NCI-H187 treated with DMSO at 0.1 percent for 48 hours (cell line): Measurements from ENCODE around the gene PERP.
"Not testable (repeated sequence)": the region's sequence is repeated elsewhere in the genome, so short reads cannot be mapped to it uniquely, and the experiment has no call there.

Experiments used
- DNase-seq: peaks from one replicate; lab custom pipeline; 2025; lab: John Stamatoyannopoulos, UW

Gene PERP

GRCh38 chr6:138105446-138105845 lies 1.8 kb downstream of the PERP start:
- DNase-seq, result no peak

DNA sequence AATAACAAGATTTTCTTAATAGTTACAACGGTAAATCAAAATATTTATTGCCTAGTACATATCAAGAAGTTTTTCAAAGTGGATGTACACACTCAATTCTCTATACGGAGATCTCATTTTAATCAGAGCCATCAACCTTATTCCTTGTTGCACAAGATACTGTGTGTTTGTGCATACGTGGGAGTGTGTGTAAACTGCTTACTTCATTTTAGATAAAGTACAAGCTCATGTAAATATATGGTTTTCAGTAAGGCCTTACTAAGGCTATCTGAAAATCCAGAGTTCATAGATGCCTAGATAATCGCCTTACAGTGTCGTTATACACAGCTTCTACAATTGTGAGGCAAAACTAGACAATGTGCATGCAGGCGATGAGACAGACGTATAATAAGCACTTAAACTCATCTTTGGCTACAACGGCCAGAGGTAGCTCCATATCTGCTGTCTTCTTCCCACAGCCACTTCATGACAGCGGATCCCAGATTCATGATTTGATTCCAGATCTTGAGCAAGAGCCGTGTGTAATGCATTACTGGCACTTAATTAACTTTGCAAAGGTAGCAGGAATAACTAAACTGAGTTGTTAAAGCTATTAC lies 2.5 kb downstream of the PERP start:
- DNase-seq, result no peak

DNA sequence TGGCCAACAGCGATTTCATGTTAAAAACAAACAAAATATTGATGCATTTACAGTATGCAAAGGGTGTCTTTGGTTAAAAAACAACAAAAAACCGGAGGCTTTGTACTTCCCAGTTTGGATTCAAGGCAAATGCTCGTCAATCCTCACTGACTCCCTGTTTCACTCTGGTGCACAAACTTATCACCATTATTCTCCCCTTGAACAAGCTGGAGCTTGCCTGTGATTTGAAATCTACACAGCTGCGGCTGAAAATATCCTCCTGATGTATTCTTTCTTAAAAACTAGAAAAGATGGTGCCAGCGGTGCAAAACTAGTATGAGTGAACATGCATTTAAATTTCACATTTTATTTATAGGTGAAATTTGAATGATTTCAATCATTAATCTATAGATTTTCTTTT lies 3.3 kb downstream of the PERP start:
- no peak for DNase-seq

- no peak for DNase-seq
Observed at GRCh38 chr6:138101946-138102731, 5.1 kb downstream of the PERP start.

- no peak for DNase-seq
Observed at GRCh38 chr6:138099832-138100231, 7.4 kb downstream of the PERP start.

- DNase-seq, result no peak
Observed at GRCh38 chr6:138098306-138098705, 8.9 kb downstream of the PERP start.

GRCh38 chr6:138094260-138094659 lies 13.0 kb downstream of the PERP start:
- no peak for DNase-seq

GRCh38 chr6:138093632-138094031 lies 13.6 kb downstream of the PERP start:
- DNase-seq, result no peak

GRCh38 chr6:138092686-138093085 lies 14.5 kb downstream of the PERP start:
- no peak for DNase-seq

DNA sequence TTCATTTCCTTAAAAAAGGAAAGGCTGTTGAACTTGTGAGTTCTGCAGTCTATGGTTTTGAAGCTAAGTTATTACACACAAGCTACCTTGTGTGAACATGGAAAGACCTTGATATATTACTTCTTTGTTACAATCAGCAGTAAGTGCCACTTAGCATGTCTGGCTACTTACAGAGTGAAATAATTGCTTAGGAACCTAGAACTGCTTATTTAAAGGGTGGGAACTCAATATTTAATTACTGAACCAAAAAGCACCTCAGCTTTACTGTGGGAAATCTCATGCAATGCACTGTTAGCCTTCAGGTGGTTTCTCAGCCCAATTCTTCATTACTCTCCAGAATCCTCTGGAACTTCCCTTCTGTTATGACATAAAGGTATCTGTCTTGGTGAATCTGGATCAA lies 17.9 kb downstream of the PERP start:
- DNase-seq, result peak; percentile 22

GRCh38 chr6:138088326-138088762 lies 18.9 kb downstream of the PERP start:
- no peak for DNase-seq

GRCh38 chr6:138087593-138088325 lies 19.5 kb downstream of the PERP start:
- DNase-seq, result no peak

- DNase-seq, result peak; percentile 83
Observed at GRCh38 chr6:138086573-138087196, 20.5 kb downstream of the PERP start.

DNA sequence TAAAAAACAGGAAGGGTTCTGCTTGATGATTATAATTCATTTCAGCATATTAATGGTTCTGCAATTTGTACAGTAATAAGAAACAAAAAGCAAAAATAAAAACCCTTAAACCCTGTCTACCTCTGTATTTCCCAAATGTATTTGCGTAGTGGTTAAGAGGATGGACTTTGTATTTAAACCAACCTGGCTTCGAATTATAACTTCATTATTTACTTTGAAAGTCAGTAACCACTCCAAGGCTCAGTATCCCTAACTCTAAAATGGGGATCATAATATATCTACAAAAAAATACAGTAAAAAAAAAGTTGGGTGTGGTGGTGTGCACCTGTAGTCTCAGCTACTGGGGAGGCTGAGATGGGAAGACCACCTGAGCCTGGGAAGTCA lies 21.4 kb downstream of the PERP start:
- DNase-seq, result no peak

DNA sequence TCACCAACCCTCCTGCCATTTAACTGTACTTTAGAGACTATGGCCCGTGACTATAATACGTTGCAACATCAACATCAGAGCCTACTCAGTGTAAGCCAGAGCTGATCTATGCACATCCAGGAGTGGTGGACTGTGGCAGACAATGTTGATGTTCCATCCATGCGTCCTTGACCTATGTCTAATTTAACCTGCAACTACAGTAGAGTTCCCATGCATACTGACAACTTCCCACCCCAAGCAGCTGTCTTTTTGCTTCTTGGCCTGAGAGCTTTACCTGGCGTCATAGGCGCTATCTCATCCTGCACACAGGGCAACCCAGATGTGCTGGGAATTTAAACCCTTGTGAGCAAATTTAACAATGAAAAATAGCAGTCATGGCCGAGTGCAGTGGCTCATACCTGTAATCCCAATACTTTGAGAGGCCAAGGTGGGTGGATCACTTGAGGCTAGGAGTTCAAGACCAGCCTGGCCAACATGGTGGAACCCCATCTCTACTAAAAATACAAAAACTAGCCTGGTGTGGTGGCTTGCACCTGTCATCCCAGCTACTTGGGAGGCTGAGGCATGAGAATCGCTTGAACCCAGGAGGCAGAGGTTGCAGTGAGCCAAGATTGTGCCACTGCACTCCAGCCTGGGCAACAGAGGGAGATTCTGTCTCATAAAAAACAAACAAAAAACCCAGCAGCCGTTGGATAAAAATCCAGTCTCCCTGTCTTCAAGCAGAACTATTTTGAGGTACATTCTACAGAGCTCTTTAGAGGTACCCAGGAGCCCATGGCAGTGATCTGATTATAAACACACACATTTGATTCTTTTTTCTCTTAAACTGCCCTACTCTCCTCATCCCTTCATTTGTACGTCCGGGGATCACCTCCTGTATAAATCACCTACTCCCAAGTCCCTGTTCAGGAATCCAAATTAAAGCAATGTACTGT lies 22.0 kb downstream of the PERP start:
- DNase-seq, result no peak

DNA sequence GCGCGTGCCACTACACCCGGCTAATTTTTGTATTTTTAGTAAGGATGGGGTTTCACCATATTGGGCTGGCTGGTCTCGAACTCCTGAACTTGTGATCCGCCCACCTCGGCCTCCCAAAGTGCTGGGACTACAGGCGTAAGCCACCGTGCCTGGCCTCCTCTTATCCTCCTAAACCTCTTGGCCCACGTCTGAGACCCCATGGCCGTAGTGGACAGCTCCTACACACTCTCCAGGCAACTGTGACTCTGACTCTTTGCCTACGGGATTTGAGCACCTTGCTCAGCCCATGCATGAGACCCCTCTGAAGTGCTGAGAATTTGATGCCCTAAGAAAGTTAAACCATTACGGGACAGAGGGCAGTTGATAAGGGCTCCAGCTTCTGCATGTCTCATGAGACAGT lies 25.0 kb downstream of the PERP start:
- no peak for DNase-seq

- not testable (repeated sequence) for DNase-seq
Observed at GRCh38 chr6:138079556-138079955, 27.7 kb downstream of the PERP start.

DNA sequence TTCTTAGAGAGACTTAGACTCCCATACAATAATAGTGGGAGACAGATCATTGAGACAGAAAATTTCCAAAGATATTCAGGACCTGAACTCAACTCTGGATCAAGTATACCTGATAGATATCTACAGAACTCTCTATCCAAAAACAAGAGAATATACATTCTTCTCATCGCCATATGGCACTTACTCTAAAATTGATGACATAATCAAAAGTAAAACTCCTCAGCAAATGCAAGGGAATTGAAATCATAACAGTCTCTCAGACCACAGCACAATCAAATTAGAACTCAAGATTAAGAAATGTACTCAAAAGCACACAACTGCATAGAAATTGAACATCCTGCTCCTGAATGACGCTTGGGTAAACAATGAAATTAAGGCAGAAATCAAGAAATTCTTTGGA lies 28.7 kb downstream of the PERP start:
- no peak for DNase-seq

DNA sequence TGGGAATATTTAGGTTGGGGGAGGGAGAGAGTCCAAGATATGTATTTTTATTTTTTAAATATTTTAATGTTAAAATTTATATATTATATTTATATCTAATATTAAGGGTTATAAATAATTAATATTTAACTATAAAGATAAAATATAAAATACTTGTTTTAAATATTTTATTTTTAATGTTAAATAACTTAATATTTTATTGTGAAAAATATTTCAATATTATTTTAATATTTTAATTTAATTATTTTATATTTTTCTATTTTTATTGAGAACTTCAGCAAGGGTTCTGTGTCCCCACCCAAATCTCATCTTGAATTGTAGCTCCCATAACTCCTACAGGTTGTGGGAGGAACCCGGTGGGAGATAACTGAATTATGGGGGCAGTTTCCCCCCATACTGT lies 34.0 kb downstream of the PERP start:
- no peak for DNase-seq

DNA sequence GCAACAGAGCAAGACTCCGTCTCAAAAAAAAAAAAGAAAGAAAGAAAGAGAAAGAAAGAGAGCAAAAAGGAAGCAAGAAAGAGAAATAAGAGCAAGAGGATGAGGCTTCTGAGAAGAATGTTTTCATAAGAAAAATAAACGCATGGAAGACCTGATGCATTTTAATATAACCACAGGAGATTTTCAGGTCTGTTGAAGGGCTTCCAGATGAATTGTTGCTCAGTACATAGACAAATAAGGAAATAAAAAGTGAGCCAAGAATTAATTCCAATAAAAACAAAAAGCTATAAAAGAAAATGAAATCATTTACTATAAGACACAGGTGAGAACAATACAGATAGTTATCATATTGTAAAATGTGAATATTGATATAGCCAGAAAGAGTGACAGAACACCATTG lies 43.5 kb downstream of the PERP start:
- no peak for DNase-seq

- DNase-seq, result no peak
Observed at GRCh38 chr6:138054982-138055381, 52.2 kb downstream of the PERP start.

DNA sequence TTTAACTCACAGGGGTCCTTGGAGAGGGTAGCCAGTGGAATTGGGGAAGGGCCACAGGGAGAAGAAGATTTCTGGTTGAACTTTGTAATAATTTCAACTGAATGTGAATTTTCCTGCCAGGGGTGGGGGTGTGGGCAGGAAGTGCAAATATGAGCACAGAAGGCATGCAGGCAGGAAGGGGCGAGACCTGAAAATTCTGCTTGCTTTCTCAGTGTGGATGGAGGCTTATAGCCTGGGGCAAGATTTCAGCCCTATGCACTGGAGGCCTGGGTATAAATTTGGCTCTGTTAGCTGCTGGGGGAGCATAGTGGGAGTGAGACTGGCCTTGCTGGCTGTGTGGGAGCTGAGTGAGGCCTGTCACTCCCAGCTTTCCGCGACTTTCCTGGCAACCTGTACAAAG lies 54.4 kb downstream of the PERP start:
- no peak for DNase-seq
